HCT116 (cell line): ENCODE results near the gene ZEB2.

ENCODE experiments used
- CEBPB ChIP-seq: IDR thresholded peaks from 2 replicates; pipeline ENCODE4 v1.6.1; 2012; ENCODE audit warnings: low read depth
- CTCF ChIP-seq, 3 experiments: fragments of 200-600 bp in 1 of 3; sonication (generic) in 1 of 3; IDR thresholded peaks in 2 of 3; conservative IDR thresholded peaks in 1 of 3; 2 replicates each; pipeline ENCODE4 v1.5.1; 2012 to 2017; ENCODE audit warnings: low read depth in 2 of 3, low read length in 2 of 3, antibody characterized with exemption in 1 of 3, borderline replicate concordance in 1 of 3, control low read depth in 1 of 3, mild to moderate bottlenecking in 1 of 3, mixed read lengths in 1 of 3, mixed run types in 1 of 3, moderate library complexity in 1 of 3; ENCODE audit not compliant: insufficient read depth in 1 of 3
- EZH2 ChIP-seq: fragments of 200-600 bp; sonication (generic); IDR thresholded peaks from 2 replicates; pipeline ENCODE4 v1.6.1; 2017; ENCODE audit warnings: antibody characterized with exemption, mixed run types
- POLR2A ChIP-seq: IDR thresholded peaks from 2 replicates; pipeline ENCODE4 v1.7.0; 2011; ENCODE audit warnings: borderline replicate concordance; ENCODE audit not compliant: insufficient read depth, insufficient read length; ENCODE audit errors: extremely low read depth
- RAD21 ChIP-seq: IDR thresholded peaks from 2 replicates; pipeline ENCODE4 v1.6.1; 2012; ENCODE audit warnings: low read depth, mild to moderate bottlenecking
- REST ChIP-seq: IDR thresholded peaks from 2 replicates; pipeline ENCODE4 v1.6.1; 2012; ENCODE audit warnings: low read depth
- YY1 ChIP-seq: IDR thresholded peaks from 2 replicates; pipeline ENCODE4 v1.6.1; 2011; ENCODE audit warnings: low read length, low read depth, moderate library complexity, mild to moderate bottlenecking; ENCODE audit not compliant: insufficient replicate concordance; ENCODE audit errors: extremely low read depth
- ZNF274 ChIP-seq: fragments of 200-500 bp; sonication (Bioruptor generic); IDR thresholded peaks from 2 replicates; pipeline ENCODE4 v1.6.1; 2014; ENCODE audit warnings: mild to moderate bottlenecking, low read depth, low read length, inconsistent platforms
- TF ChIP-seq, protein P1 (sequence below): IDR thresholded peaks from 2 replicates; pipeline ENCODE4 v1.6.1; 2012

DNA sequence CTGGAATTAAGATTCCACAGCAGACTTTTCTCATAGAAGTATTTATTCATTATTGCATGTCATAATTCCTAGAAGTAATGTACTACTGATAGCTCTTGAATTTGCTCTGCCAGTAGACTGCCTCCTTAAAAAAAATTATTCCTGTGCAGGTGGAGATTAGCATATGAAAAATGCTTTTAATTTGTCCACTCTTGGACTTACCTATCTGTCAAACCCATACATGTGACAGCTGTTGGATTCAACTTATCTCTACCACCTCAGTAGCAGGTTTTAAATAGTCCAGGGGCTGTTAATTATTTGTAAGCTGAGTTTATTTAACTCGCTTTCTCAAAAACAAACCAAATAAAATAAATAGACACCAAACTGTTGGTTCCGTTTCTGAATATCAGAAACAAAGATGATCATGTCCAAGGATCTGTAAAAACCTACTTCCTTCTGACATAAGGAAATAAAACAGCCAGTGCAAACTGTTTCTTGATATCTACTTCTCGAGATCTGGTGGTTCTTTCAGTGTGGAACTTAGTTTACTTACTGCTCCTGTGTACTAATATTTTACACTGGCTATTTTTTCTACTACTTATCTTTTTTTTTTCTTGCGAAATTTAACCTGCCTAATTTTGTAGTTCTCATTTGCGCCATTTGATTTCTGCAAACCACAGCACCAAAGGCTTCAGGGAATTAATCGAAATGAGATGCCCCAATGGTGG is 44.2 kb downstream of the ZEB2 start:
- TF ChIP-seq POLR2A: no peak
- TF ChIP-seq REST: no peak
- TF ChIP-seq RAD21: no peak
- no peak for TF ChIP-seq CEBPB
- TF ChIP-seq EZH2: no peak
- TF ChIP-seq CTCF (IDR thresholded peaks at IDR 0.05 in 2 of 3, conservative IDR thresholded peaks at IDR 0.05 in 1 of 3; ENCODE audit: borderline replicate concordance in 1 of 3, insufficient read depth in 1 of 3, low read depth in 2 of 3, low read length in 2 of 3): no peak
- no peak for TF ChIP-seq ZNF274
- TF ChIP-seq, protein P1, sequence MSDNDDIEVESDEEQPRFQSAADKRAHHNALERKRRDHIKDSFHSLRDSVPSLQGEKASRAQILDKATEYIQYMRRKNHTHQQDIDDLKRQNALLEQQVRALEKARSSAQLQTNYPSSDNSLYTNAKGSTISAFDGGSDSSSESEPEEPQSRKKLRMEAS: no peak
- TF ChIP-seq YY1: no peak
